ENCODE measurements around the gene KRTAP5-3.

Gene KRTAP5-3

DNA sequence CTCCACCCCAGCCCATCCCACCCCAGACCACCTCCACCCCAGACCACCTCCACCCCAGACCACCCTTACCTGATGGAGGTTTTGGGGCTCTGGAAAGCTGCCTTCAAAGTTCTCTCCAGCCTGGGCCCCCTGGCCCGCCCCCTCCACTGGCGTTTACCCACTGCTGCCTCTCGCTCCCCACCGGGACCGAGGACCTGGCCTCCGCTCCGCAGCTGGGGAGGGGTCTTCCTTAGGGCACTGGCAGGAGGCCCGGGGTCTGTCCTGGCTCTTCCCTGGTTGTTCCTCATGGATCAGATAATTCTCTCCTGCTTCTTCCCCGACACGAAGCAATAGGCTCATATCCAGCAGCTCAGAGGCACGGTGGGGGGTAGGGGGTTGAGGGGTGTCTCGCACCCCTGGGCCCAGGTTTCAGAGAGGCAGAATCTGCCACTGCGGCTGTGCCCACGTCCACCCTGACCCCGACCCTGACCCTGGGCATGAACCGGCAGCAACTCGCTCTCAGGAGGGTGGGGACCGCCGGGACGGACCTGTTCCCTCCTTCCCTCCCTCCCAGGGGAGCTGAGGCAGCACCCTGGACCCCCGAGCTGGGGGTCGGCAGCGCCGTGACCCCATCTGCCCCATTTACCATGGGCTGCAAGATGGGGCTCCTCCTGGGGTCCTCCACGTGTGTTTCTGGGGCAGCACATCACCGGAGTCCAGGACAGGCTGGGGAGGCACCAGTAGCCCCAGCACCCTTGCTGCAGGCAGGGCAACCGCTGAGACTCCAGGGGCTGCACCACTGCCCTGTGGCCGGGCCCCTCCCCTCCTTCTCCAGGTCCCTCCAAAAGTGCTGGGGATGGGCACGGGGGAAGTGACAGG, 34.3 kb upstream of the KRTAP5-3 start:
- no peak overlapping the region for H3K9ac ChIP-seq (ENCODE audit: low read length in 5 of 5)
- no peaks in the 10 kb centered on the region for H3K9me3 ChIP-seq (ENCODE audit: control insufficient read depth in 5 of 5, low read length in 5 of 5)
- no peaks in the 10 kb centered on the region for H3K36me3 ChIP-seq (ENCODE audit: control insufficient read depth in 5 of 5, insufficient read depth in 5 of 5, low read length in 5 of 5)
- H3K27me3 ChIP-seq (ENCODE audit: control insufficient read depth in 5 of 5, insufficient read depth in 4 of 5, low read length in 5 of 5): peaks cover 3 to 25% (median 22%) of the 10 kb centered on the region in 5 donors
- H3K4me1 ChIP-seq (ENCODE audit: control insufficient read depth in 5 of 5, insufficient read depth in 5 of 5, low read length in 5 of 5): peaks cover 0 to 25% (median 10%) of the 10 kb centered on the region in 5 donors
- no peak overlapping the region for H3K4me3 ChIP-seq (ENCODE audit: low read depth in 1 of 5, low read length in 5 of 5)
- no peak overlapping the region for H3K27ac ChIP-seq (ENCODE audit: low read depth, low read length)

GRCh38 chr11:1641096-1641495, 32.8 kb upstream of the KRTAP5-3 start:
- Histone ChIP-seq H3K27me3 (ENCODE audit: control insufficient read depth in 5 of 5, insufficient read depth in 4 of 5, low read length in 5 of 5) (peaks cover 3 to 25% (median 22%) of the 10 kb centered on the region in 5 donors), H3K36me3 (ENCODE audit: control insufficient read depth in 5 of 5, insufficient read depth in 5 of 5, low read length in 5 of 5) (no peaks in the 10 kb centered on the region), H3K9ac (ENCODE audit: low read length in 5 of 5) (no peak overlapping the region), H3K9me3 (ENCODE audit: control insufficient read depth in 5 of 5, low read length in 5 of 5) (no peaks in the 10 kb centered on the region), H3K4me3 (ENCODE audit: low read depth in 1 of 5, low read length in 5 of 5) (no peak overlapping the region), H3K4me1 (ENCODE audit: control insufficient read depth in 5 of 5, insufficient read depth in 5 of 5, low read length in 5 of 5) (peaks cover 0 to 25% (median 10%) of the 10 kb centered on the region in 5 donors), H3K27ac (ENCODE audit: low read depth, low read length) (no peak overlapping the region)

- H3K4me3 ChIP-seq (ENCODE audit: low read depth in 1 of 5, low read length in 5 of 5): no peak overlapping the region
- peaks cover 3 to 30% (median 22%) of the 10 kb centered on the region in 5 donors for H3K27me3 ChIP-seq (ENCODE audit: control insufficient read depth in 5 of 5, insufficient read depth in 4 of 5, low read length in 5 of 5)
- H3K9ac ChIP-seq (ENCODE audit: low read length in 5 of 5): no peak overlapping the region
- peaks cover 0 to 29% (median 10%) of the 10 kb centered on the region in 5 donors for H3K4me1 ChIP-seq (ENCODE audit: control insufficient read depth in 5 of 5, insufficient read depth in 5 of 5, low read length in 5 of 5)
- no peak overlapping the region for H3K27ac ChIP-seq (ENCODE audit: low read depth, low read length)
- no peaks in the 10 kb centered on the region for H3K36me3 ChIP-seq (ENCODE audit: control insufficient read depth in 5 of 5, insufficient read depth in 5 of 5, low read length in 5 of 5)
- no peaks in the 10 kb centered on the region for H3K9me3 ChIP-seq (ENCODE audit: control insufficient read depth in 5 of 5, low read length in 5 of 5)
Observed at GRCh38 chr11:1640076-1640946, 32.0 kb upstream of the KRTAP5-3 start.

DNA sequence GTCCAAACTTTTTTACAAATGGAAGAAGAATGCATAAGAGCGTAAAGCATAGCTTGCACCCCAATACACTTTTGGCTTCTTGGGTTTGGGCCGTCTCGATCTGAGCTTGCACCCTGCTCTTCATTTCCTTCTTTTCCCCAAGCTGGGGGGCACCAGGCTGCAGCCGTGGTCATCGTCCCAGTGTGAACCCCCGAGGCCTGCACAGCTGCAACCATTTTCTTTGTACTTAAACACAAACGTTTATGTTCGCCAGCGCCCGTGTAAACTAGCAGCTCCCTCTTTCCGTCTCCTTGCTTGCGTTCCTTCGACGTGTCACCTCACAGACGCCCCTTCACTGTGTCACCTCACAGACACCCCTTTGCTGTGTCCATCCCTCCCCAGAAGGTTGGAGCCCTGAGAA, 31.4 kb upstream of the KRTAP5-3 start:
- Histone ChIP-seq H3K9ac (ENCODE audit: low read length in 5 of 5) (no peak overlapping the region), H3K27ac (ENCODE audit: low read depth, low read length) (no peak overlapping the region), H3K27me3 (ENCODE audit: control insufficient read depth in 5 of 5, insufficient read depth in 4 of 5, low read length in 5 of 5) (peaks cover 3 to 30% (median 18%) of the 10 kb centered on the region in 5 donors), H3K4me1 (ENCODE audit: control insufficient read depth in 5 of 5, insufficient read depth in 5 of 5, low read length in 5 of 5) (peaks cover 0 to 29% (median 10%) of the 10 kb centered on the region in 5 donors), H3K36me3 (ENCODE audit: control insufficient read depth in 5 of 5, insufficient read depth in 5 of 5, low read length in 5 of 5) (no peaks in the 10 kb centered on the region), H3K4me3 (ENCODE audit: low read depth in 1 of 5, low read length in 5 of 5) (no peak overlapping the region), H3K9me3 (ENCODE audit: control insufficient read depth in 5 of 5, low read length in 5 of 5) (no peaks in the 10 kb centered on the region)

GRCh38 chr11:1639102-1639620, 30.9 kb upstream of the KRTAP5-3 start:
- Histone ChIP-seq H3K27ac (ENCODE audit: low read depth, low read length) (no peak overlapping the region), H3K4me1 (ENCODE audit: control insufficient read depth in 5 of 5, insufficient read depth in 5 of 5, low read length in 5 of 5) (peaks cover 0 to 29% (median 10%) of the 10 kb centered on the region in 5 donors), H3K4me3 (ENCODE audit: low read depth in 1 of 5, low read length in 5 of 5) (no peak overlapping the region), H3K36me3 (ENCODE audit: control insufficient read depth in 5 of 5, insufficient read depth in 5 of 5, low read length in 5 of 5) (no peaks in the 10 kb centered on the region), H3K27me3 (ENCODE audit: control insufficient read depth in 5 of 5, insufficient read depth in 4 of 5, low read length in 5 of 5) (peaks cover 3 to 30% (median 18%) of the 10 kb centered on the region in 5 donors), H3K9ac (ENCODE audit: low read length in 5 of 5) (no peak overlapping the region), H3K9me3 (ENCODE audit: control insufficient read depth in 5 of 5, low read length in 5 of 5) (no peaks in the 10 kb centered on the region)

DNA sequence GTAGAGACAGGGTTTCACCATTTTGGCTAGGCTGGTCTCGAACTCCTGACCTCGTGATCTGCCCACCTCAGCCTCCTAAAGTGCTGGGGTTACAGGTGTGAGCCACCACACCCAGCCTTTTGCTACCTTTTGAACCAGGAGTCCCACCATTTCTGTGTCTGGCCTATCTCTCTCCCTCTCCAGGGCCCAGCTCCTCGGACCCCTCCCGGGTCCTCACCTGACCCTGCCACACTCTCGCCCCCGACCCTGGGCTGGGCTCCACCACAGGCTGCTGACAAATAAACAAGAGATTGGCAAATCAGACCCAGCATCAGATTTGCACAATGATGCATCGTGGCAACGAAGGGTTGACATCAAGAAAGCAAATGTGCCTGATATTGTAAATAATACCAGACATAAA, 30.1 kb upstream of the KRTAP5-3 start:
- Histone ChIP-seq H3K4me1 (ENCODE audit: control insufficient read depth in 5 of 5, insufficient read depth in 5 of 5, low read length in 5 of 5) (peaks cover 0 to 29% (median 10%) of the 10 kb centered on the region in 5 donors), H3K9ac (ENCODE audit: low read length in 5 of 5) (no peak overlapping the region), H3K27ac (ENCODE audit: low read depth, low read length) (no peak overlapping the region), H3K36me3 (ENCODE audit: control insufficient read depth in 5 of 5, insufficient read depth in 5 of 5, low read length in 5 of 5) (no peaks in the 10 kb centered on the region), H3K9me3 (ENCODE audit: control insufficient read depth in 5 of 5, low read length in 5 of 5) (no peaks in the 10 kb centered on the region), H3K27me3 (ENCODE audit: control insufficient read depth in 5 of 5, insufficient read depth in 4 of 5, low read length in 5 of 5) (peaks cover 3 to 30% (median 21%) of the 10 kb centered on the region in 5 donors), H3K4me3 (ENCODE audit: low read depth in 1 of 5, low read length in 5 of 5) (no peak overlapping the region)

- Histone ChIP-seq H3K4me1 (ENCODE audit: control insufficient read depth in 5 of 5, insufficient read depth in 5 of 5, low read length in 5 of 5) (peaks cover 0 to 31% (median 10%) of the 10 kb centered on the region in 5 donors), H3K4me3 (ENCODE audit: low read depth in 1 of 5, low read length in 5 of 5) (no peak overlapping the region), H3K9ac (ENCODE audit: low read length in 5 of 5) (no peak overlapping the region), H3K27ac (ENCODE audit: low read depth, low read length) (no peak overlapping the region), H3K36me3 (ENCODE audit: control insufficient read depth in 5 of 5, insufficient read depth in 5 of 5, low read length in 5 of 5) (no peaks in the 10 kb centered on the region), H3K27me3 (ENCODE audit: control insufficient read depth in 5 of 5, insufficient read depth in 4 of 5, low read length in 5 of 5) (peaks cover 3 to 25% (median 19%) of the 10 kb centered on the region in 5 donors), H3K9me3 (ENCODE audit: control insufficient read depth in 5 of 5, low read length in 5 of 5) (no peaks in the 10 kb centered on the region)
Observed at GRCh38 chr11:1637628-1638027, 29.4 kb upstream of the KRTAP5-3 start.

DNA sequence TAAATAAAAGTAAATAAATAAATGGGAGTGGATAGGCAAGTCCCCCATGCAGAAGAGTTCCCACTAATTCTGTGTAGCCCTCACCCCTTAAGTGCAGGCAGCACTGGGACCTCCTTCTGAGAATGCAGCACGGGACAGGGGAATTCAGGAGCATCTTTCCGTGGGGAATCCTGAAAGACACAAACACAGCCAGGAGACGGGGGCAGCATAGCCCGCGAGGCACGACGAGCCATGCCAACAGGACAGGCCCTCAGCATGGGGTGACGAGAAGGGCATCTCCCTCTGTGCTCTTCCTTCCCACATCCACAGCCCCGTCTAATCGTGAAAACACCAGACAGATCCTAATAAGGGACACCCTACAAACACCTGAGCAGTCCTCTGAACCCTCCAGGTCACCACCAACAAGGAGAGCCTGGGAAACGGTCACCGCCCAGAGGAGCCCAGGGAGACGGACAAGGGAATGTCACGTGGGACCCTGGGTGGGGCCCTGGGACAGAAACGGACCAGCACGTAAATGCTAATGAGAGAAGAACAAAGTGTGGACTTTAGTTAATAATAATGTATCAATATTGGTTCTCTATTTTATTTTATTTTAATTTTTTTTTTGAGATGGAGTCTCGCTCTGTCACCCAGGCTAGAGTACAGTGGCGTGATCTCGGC, 28.2 kb upstream of the KRTAP5-3 start:
- Histone ChIP-seq H3K9me3 (ENCODE audit: control insufficient read depth in 5 of 5, low read length in 5 of 5) (no peaks in the 10 kb centered on the region), H3K36me3 (ENCODE audit: control insufficient read depth in 5 of 5, insufficient read depth in 5 of 5, low read length in 5 of 5) (no peaks in the 10 kb centered on the region), H3K4me3 (ENCODE audit: low read depth in 1 of 5, low read length in 5 of 5) (no peak overlapping the region), H3K27ac (ENCODE audit: low read depth, low read length) (no peak overlapping the region), H3K9ac (ENCODE audit: low read length in 5 of 5) (no peak overlapping the region), H3K27me3 (ENCODE audit: control insufficient read depth in 5 of 5, insufficient read depth in 4 of 5, low read length in 5 of 5) (peaks cover 8 to 31% (median 29%) of the 10 kb centered on the region in 5 donors), H3K4me1 (ENCODE audit: control insufficient read depth in 5 of 5, insufficient read depth in 5 of 5, low read length in 5 of 5) (peaks cover 0 to 40% (median 10%) of the 10 kb centered on the region in 5 donors)

- Histone ChIP-seq H3K27me3 (ENCODE audit: control insufficient read depth in 5 of 5, insufficient read depth in 4 of 5, low read length in 5 of 5) (peaks cover 5 to 32% (median 26%) of the 10 kb centered on the region in 5 donors), H3K9me3 (ENCODE audit: control insufficient read depth in 5 of 5, low read length in 5 of 5) (no peaks in the 10 kb centered on the region), H3K4me1 (ENCODE audit: control insufficient read depth in 5 of 5, insufficient read depth in 5 of 5, low read length in 5 of 5) (peaks cover 0 to 28% (median 3%) of the 10 kb centered on the region in 5 donors), H3K4me3 (ENCODE audit: low read depth in 1 of 5, low read length in 5 of 5) (no peak overlapping the region), H3K27ac (ENCODE audit: low read depth, low read length) (no peak overlapping the region), H3K36me3 (ENCODE audit: control insufficient read depth in 5 of 5, insufficient read depth in 5 of 5, low read length in 5 of 5) (no peaks in the 10 kb centered on the region), H3K9ac (ENCODE audit: low read length in 5 of 5) (no peak overlapping the region)
Observed at GRCh38 chr11:1633864-1634263, 25.6 kb upstream of the KRTAP5-3 start.
